ENCODE data around the gene SEMA5B. TPM values are rescaled to one million over a fixed set of nuclear protein-coding genes. Genes with fewer than 3 reads are reported as not detected.
A peak's percentile ranks its signal among the peaks of the same experiment; 100 is the strongest.

Gene SEMA5B
- total RNA-seq, 1 experiment from 2014 or later = not detected

DNA sequence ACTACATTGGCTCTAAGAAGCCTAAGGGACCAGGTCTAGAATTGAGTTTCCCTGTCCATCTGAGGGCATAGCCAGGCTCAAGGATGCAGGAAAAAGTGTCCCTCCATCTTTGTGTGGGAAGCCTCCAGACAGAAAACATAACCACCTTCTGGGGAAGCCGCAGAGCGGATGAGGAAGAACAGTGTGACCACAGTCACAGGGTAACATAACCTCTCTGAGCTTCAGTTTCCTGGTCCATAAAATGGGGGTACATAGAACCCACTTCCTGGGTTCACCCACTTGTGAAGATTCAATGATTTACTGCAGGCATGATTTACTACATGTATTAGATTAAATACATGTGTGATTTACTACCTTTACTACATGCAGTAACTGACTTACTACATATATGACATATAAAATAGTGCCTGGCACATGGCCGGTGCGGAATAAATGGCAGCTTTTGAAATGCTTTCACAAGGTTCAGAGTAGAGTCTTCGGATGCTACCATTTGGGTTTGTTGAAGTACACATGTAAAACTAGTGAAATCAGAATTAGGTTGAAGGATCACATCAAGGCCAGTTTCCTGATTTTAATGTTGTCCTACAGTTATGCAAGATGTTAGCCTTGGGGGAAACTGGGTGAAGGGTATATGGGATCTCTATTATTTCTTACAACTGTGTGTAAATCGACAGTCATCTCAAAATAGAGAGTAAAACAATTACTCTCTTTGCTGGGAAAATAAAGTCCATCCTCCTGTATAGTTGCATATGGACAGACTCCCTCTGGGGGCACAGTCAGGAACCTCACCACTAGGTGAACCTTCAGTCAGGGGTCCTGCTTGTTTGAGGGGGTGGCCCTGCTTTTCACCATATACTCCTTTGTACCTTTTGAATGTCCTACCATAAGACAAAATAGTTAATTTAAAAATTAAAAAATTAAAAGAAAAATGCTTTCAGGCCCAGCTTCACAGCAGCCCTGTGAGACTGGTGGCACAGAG is 86.0 kb downstream of the SEMA5B start:
- no TSS peak for BruUV-seq (replicated peaks)
- TF ChIP-seq CTCF (IDR thresholded peaks at IDR 0.05; ENCODE audit: unreplicated experiment) = peak; percentile 45
- Mint-ChIP-seq H3K4me1 (ENCODE audit: insufficient read depth, unreplicated experiment) (peaks cover 7% of the 10 kb centered on the region), H3K9me3 (ENCODE audit: unreplicated experiment) (no peaks in the 10 kb centered on the region), H3K4me3 (ENCODE audit: unreplicated experiment) (no peak overlapping the region), H3K27me3 (ENCODE audit: insufficient read depth, unreplicated experiment) (no peaks in the 10 kb centered on the region), H3K36me3 (ENCODE audit: insufficient read depth, unreplicated experiment) (no peaks in the 10 kb centered on the region), H3K27ac (ENCODE audit: low read depth, unreplicated experiment) (no peak overlapping the region)
- intact Hi-C loops (cut with micrococcal nuclease) = loop anchor here (2.0 to 5.0 kb wide), 3 partner anchors 83 to 316 kb away; no protein-coding TSS in a partner anchor
- CTCF ChIA-PET = interaction anchor here (0.5 to 3.8 kb wide), 33 partner anchors 9 to 383 kb away, joined by 3 to 89 read pairs (median 4); partner anchors contain the start of genes PDIA5 and SEMA5B
- DNase-seq (ENCODE audit: unreplicated experiment) = peak; percentile 17
- POLR2A ChIA-PET = interaction anchor here (0.6 to 1.4 kb wide), 5 partner anchors 11 to 97 kb away, joined by 3 to 8 read pairs (median 4); partner anchors contain the start of gene SEMA5B

DNA sequence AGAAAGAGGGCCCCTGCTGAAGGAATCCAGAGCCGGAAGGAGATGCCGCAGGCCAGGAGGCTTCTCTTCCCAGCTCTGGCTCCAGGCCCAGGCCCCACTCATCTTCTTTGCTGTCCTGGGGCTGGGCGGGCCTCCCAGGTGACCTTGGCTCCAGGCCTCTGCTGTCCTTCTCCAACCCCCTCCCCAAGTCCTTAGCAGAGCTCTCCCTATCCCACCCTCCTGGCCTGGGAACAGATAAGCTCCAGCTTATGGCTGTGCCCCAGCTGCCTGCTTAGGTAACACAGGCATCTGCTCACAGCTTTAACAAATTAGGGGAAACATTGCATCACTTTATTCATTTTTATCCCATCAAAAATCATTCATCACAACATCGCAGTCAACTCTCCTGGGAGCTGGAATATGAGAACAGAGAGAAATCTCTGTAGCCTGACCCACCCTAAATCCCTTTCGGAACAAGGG is 86.9 kb downstream of the SEMA5B start:
- no TSS peak for BruUV-seq (replicated peaks)
- H3K9me3 Mint-ChIP-seq (ENCODE audit: unreplicated experiment) = no peaks in the 10 kb centered on the region
- no peak overlapping the region for H3K27ac Mint-ChIP-seq (ENCODE audit: low read depth, unreplicated experiment)
- no peak for DNase-seq (ENCODE audit: unreplicated experiment)
- TF ChIP-seq CTCF (IDR thresholded peaks at IDR 0.05; ENCODE audit: unreplicated experiment) = no peak
- POLR2A ChIA-PET = interaction anchor here (0.6 to 0.8 kb wide), 2 partner anchors 29 to 139 kb away, joined by 3 read pairs; no protein-coding TSS in a partner anchor
- CTCF ChIA-PET = interaction anchor here (0.6 to 3.8 kb wide), 6 partner anchors 17 to 167 kb away, joined by 3 to 89 read pairs (median 4); partner anchors contain the start of gene SEMA5B
- intact Hi-C loops (cut with micrococcal nuclease) = loop anchor here (5.0 kb wide), 1 partner anchor 317 kb away; no protein-coding TSS in a partner anchor
- H3K4me3 Mint-ChIP-seq (ENCODE audit: unreplicated experiment) = no peak overlapping the region
- H3K27me3 Mint-ChIP-seq (ENCODE audit: insufficient read depth, unreplicated experiment) = no peaks in the 10 kb centered on the region
- H3K4me1 Mint-ChIP-seq (ENCODE audit: insufficient read depth, unreplicated experiment) = peaks cover 15% of the 10 kb centered on the region
- H3K36me3 Mint-ChIP-seq (ENCODE audit: insufficient read depth, unreplicated experiment) = no peaks in the 10 kb centered on the region

- ChIA-PET CTCF (interaction anchor here (0.7 to 1.2 kb wide), 4 partner anchors 57 to 208 kb away, joined by 3 to 4 read pairs (median 3); no protein-coding TSS in a partner anchor), POLR2A (no interaction called here)
- Mint-ChIP-seq H3K27ac (ENCODE audit: low read depth, unreplicated experiment) (peak overlapping the region; percentile 18), H3K27me3 (ENCODE audit: insufficient read depth, unreplicated experiment) (no peaks in the 10 kb centered on the region), H3K4me1 (ENCODE audit: insufficient read depth, unreplicated experiment) (peaks cover 22% of the 10 kb centered on the region), H3K9me3 (ENCODE audit: unreplicated experiment) (no peaks in the 10 kb centered on the region), H3K36me3 (ENCODE audit: insufficient read depth, unreplicated experiment) (no peaks in the 10 kb centered on the region), H3K4me3 (ENCODE audit: unreplicated experiment) (no peak overlapping the region)
- no TSS peak for BruUV-seq (replicated peaks)
- DNase-seq (ENCODE audit: unreplicated experiment) = peak; percentile 54
- intact Hi-C loops (cut with micrococcal nuclease) = no loop called here
- no peak for TF ChIP-seq CTCF (IDR thresholded peaks at IDR 0.05; ENCODE audit: unreplicated experiment)
Observed at GRCh38 chr3:122938783-122939425, 88.7 kb downstream of the SEMA5B start.

All from MCF 10A (cell line).